ENCODE data around the gene SPATA17.

DNA sequence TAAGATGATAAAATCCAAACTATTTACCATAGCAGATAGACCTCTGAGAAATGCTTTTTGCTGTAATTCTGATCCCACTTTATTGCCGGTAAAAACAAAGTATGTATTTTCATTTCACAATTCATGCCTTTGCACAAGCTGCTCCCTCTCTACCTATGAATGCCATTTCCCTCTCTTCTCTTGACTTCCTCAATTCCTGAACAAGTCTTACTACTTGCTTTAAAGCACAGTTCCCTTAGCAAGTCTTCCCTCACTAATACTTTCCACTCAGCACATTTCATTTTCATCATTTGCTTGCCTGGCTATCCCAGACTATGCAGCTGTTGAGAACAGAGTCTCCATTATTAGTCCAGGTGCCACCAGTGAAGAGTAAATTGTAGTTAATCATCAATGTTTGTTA, 14.0 kb upstream of the SPATA17 start:
- no peak for TF ChIP-seq POLR2A (IDR thresholded peaks at IDR 0.05; ENCODE audit: low read depth, low read length)
- TF ChIP-seq, protein P1, sequence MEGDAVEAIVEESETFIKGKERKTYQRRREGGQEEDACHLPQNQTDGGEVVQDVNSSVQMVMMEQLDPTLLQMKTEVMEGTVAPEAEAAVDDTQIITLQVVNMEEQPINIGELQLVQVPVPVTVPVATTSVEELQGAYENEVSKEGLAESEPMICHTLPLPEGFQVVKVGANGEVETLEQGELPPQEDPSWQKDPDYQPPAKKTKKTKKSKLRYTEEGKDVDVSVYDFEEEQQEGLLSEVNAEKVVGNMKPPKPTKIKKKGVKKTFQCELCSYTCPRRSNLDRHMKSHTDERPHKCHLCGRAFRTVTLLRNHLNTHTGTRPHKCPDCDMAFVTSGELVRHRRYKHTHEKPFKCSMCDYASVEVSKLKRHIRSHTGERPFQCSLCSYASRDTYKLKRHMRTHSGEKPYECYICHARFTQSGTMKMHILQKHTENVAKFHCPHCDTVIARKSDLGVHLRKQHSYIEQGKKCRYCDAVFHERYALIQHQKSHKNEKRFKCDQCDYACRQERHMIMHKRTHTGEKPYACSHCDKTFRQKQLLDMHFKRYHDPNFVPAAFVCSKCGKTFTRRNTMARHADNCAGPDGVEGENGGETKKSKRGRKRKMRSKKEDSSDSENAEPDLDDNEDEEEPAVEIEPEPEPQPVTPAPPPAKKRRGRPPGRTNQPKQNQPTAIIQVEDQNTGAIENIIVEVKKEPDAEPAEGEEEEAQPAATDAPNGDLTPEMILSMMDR (IDR thresholded peaks at IDR 0.05; ENCODE audit: extremely low read depth in 1 of 2, insufficient read depth in 1 of 2, low read depth in 1 of 2, low read length in 2 of 2) = no peak
- TF ChIP-seq, protein P2, sequence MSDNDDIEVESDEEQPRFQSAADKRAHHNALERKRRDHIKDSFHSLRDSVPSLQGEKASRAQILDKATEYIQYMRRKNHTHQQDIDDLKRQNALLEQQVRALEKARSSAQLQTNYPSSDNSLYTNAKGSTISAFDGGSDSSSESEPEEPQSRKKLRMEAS (IDR thresholded peaks at IDR 0.05; ENCODE audit: insufficient read depth, insufficient read length) = no peak
- no peak for TF ChIP-seq EZH2 (IDR thresholded peaks at IDR 0.05; ENCODE audit: borderline replicate concordance, low read depth, low read length, severe bottlenecking)
